Right cardiac atrium (tissue), 5 donors: ENCODE results near the gene PBX3. TPM values are rescaled to one million over a fixed set of nuclear protein-coding genes. Genes with fewer than 3 reads are reported as not detected.

Source experiments
- ATAC-seq, 2 donors: fragments of 200-7000 bp; cut with Tn5 transposase; one replicate each; pipeline versions ENCODE4 v1.8.0 to v1.9.1; 2020; ENCODE audit warnings: moderate library complexity in 2 of 2, mild to moderate bottlenecking in 1 of 2
- DNase-seq, 3 donors: peaks; one replicate each; pipeline ENCODE4 v3.0.0-alpha.2; 2020
- H3K27ac ChIP-seq: one replicate; pipeline ENCODE4 v1.5.1; 2013; ENCODE audit warnings: mild to moderate bottlenecking, low read length, control low read depth, moderate library complexity
- H3K27me3 ChIP-seq: one replicate; pipeline ENCODE4 v1.6.1; 2013; ENCODE audit not compliant: control insufficient read depth, insufficient read depth
- H3K4me1 ChIP-seq: one replicate; pipeline ENCODE4 v1.6.1; 2013; ENCODE audit warnings: low read length; ENCODE audit not compliant: control insufficient read depth, insufficient read depth
- H3K4me3 ChIP-seq: one replicate; pipeline ENCODE4 v1.5.1; 2013; ENCODE audit warnings: low read length, control low read depth
- H3K9me3 ChIP-seq: one replicate; pipeline ENCODE4 v1.6.1; 2013; ENCODE audit warnings: low read length; ENCODE audit not compliant: control insufficient read depth
- WGBS: extraction: QIAGEN DNeasy Blood & Tissue Kit; methylation state at CpG from one replicate; pipeline ENCODE4 v1.1.7; 2013; 5-methylcytosine and 5-hydroxymethylcytosine counted together
- intact Hi-C, 4 donors: fragments of 100-400 bp; cut with DNase I; formaldehyde crosslinking; loops; one replicate each; pipeline versions ENCODE4 v1.11.0 to v1.14.0; 2022 to 2023
- polyA plus RNA-seq: library from polyadenylated mRNA; stranded (reverse); fragments of 200-250 nt; gene quantifications from one replicate; pipeline ENCODE4 v1.2.3, GENCODE V29; 2013
- total RNA-seq, 4 donors: library from RNA; stranded (reverse); fragmentation: NEBNext Ultra II Directional; extraction: Animal tissue kit (Norgen Biotek cat#: 25700); gene quantifications; one replicate each; pipeline ENCODE4 v1.2.1, GENCODE V29; 2021
- donor health status: healthy with polysubstance abuse.
- donor health status: DM: no; HTN: yes; CAD: no.
- donor health status: DM: no; HTN: no; CAD: no.
- donor health status: DM: no; HTN: yes; CAD: no; lungs with severe emphysema.
- donor health status: DM: yes; HTN: yes; CAD: no.

PBX3 gene
- total and polyA plus RNA-seq, 5 donors, result 47.6 to 107 (median 88.4) TPM

GRCh38 chr9:125803526-125803925 lies 56.4 kb downstream of the PBX3 start:
- Histone ChIP-seq H3K4me3 (no peak overlapping the region), H3K27me3 (no peaks in the 10 kb centered on the region), H3K27ac (no peak overlapping the region), H3K9me3 (no peaks in the 10 kb centered on the region), H3K4me1 (peaks cover 2% of the 10 kb centered on the region)
- WGBS, result 92% methylated on average over 2 of the region's 2 CpGs
- DNase-seq, result no peak
- no peak for ATAC-seq
- intact Hi-C loops, result no loop called here

DNA sequence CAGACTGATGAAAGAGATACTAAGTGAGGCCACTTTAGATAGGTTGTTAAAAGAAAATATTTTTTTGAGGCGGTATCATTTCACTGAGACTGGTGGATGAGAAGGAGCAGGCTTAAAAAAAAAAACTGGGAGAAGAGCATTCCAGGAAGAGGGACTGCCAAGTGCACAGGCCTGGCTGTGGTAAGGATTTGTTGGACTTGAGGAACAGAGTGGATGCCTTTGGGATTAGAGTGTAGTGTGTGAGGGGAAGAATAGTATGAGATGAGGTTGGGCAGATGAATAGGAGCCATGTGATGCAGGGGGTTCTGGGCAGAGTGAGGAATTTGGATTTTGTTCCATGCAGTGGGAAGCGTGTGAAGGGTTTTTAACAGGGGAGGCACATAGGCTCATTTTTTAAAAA lies 57.9 kb downstream of the PBX3 start:
- peak; percentile 70 to 92 for ATAC-seq
- 71% methylated on average over 2 of the region's 2 CpGs for WGBS
- peak in 2 of 3 donors; percentile 23 to 53 for DNase-seq
- Histone ChIP-seq H3K27me3 (no peaks in the 10 kb centered on the region), H3K9me3 (no peaks in the 10 kb centered on the region), H3K4me3 (no peak overlapping the region), H3K27ac (no peak overlapping the region), H3K4me1 (peaks cover 2% of the 10 kb centered on the region)
- intact Hi-C loops, result no loop called here

DNA sequence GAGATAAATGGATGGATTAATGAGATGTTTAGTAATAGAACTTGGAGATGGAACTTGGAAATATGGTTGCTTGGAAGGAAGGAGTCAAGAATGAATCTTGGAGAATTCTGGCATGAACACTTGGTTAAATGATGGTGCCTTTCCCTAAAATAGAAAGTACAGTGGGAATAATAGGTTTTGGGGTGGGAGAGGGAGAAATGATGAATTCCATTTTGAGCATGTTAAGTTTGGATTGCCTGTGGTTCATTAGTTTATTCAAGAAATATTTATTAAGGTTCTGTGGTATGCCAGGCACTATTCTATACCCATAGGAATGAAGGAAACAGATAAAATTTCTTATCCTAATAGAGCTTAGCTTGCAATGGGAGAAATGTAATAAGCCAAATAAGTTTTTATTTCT lies 58.4 kb downstream of the PBX3 start:
- ATAC-seq, result no peak
- no peak for DNase-seq
- Histone ChIP-seq H3K27me3 (no peaks in the 10 kb centered on the region), H3K27ac (no peak overlapping the region), H3K9me3 (no peaks in the 10 kb centered on the region), H3K4me3 (no peak overlapping the region), H3K4me1 (peaks cover 2% of the 10 kb centered on the region)
- intact Hi-C loops, result no loop called here

DNA sequence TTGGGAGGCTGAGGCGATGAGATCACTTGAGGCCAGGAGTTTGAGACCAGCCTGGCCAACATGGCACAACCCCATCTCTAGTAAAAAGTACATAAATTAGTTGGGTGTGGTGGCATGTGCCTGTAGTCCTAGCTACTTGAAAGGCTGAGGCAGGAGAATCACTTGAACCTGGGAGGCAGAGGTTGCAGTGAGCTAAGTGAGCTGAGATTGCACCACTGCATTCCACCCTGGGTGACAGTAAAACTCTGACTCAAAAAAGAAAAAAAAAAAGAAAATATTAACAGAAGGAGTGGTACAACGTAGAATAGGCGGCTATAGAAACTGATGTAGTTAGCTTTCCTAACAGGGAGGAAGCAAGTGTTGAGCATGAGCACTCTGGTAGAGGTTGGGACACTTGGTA lies 59.9 kb downstream of the PBX3 start:
- Histone ChIP-seq H3K4me1 (peaks cover 2% of the 10 kb centered on the region), H3K27ac (no peak overlapping the region), H3K4me3 (no peak overlapping the region), H3K27me3 (no peaks in the 10 kb centered on the region), H3K9me3 (no peaks in the 10 kb centered on the region)
- WGBS, result 96% methylated on average over 3 of the region's 3 CpGs
- intact Hi-C loops, result no loop called here
- ATAC-seq (no peak), DNase-seq (no peak)

- Histone ChIP-seq H3K4me3 (no peak overlapping the region), H3K27ac (no peak overlapping the region), H3K4me1 (peaks cover 2% of the 10 kb centered on the region), H3K9me3 (no peaks in the 10 kb centered on the region), H3K27me3 (no peaks in the 10 kb centered on the region)
- intact Hi-C loops, result no loop called here
- DNase-seq, result no peak
- no peak for ATAC-seq
These were observed 63.0 kb downstream of the PBX3 start for GRCh38 chr9:125810161-125810560.

DNA sequence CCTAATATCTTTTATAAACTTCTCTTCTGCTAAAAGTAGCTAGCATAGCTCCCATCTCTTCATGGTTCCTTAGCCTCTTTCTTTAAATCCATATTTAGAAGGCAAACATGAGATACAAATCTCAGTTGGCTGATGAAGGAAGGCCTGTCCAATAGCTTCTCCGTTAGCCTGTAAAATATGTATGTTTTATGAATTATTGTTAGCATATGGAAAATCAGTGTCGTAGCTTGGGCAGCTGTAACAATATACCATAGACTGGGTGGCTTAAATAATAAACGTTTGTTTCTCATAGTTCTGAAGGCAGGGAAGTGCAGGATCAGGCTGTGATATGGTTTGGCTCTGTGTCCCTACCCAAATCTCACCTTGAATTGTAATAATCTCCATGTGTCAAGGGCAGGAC lies 63.8 kb downstream of the PBX3 start:
- Histone ChIP-seq H3K27me3 (no peaks in the 10 kb centered on the region), H3K4me3 (no peak overlapping the region), H3K9me3 (no peaks in the 10 kb centered on the region), H3K4me1 (no peaks in the 10 kb centered on the region), H3K27ac (no peak overlapping the region)
- WGBS, result 83% methylated on average over 3 of the region's 3 CpGs
- DNase-seq (no peak), ATAC-seq (no peak)
- intact Hi-C loops, result no loop called here

GRCh38 chr9:125812403-125812802 lies 65.2 kb downstream of the PBX3 start:
- no peaks in the 10 kb centered on the region for H3K9me3 ChIP-seq
- H3K27me3 ChIP-seq, result no peaks in the 10 kb centered on the region
- no peak for DNase-seq
- intact Hi-C loops, result no loop called here
- WGBS, result 96% methylated on average over 6 of the region's 6 CpGs
- no peak overlapping the region for H3K27ac ChIP-seq
- H3K4me1 ChIP-seq, result no peaks in the 10 kb centered on the region
- H3K4me3 ChIP-seq, result no peak overlapping the region
- no peak for ATAC-seq

DNA sequence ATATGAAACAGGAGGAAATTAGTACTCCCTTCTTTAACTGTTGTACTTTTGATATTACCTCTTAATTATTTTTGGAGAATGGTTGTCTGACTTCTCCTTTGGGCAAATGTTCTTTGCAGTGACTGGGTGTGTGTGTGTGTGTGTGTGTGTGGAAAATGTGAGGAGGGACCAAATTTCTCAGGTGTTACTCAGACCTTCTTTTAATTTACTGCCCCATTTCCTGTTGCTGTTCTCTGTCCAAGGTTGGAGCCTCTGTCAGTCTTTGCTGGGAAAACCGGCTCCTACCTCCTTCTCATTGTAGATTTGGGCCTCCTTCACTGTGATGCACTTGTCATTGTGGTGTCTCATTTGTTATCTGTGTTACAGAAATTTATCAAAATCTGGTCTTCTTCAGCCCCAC lies 68.4 kb downstream of the PBX3 start:
- no peak overlapping the region for H3K4me3 ChIP-seq
- H3K27me3 ChIP-seq, result no peaks in the 10 kb centered on the region
- 88% methylated on average over 1 of the region's 1 CpG for WGBS
- H3K27ac ChIP-seq, result no peak overlapping the region
- intact Hi-C loops, result no loop called here
- DNase-seq (no peak), ATAC-seq (no peak)
- no peaks in the 10 kb centered on the region for H3K4me1 ChIP-seq
- no peaks in the 10 kb centered on the region for H3K9me3 ChIP-seq

DNA sequence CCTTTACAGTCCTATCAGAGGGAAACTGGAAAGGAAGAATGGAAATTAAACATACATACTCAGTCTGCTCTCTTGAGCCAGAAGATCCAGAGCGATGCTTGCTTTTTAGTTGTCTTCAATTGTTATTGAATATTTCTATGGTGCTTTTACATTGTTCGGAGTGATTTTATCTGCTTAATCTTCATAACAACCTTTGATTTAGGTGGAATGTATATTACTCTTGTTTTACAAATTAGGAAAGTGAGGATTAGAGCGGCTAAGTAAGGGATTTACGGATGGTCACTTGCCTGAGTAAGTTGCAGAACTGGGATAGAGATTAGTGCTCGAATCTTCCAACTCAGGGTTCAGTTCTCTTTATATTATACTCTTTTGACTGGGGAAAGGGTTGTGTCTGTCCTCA lies 69.1 kb downstream of the PBX3 start:
- intact Hi-C loops, result no loop called here
- Histone ChIP-seq H3K27me3 (no peaks in the 10 kb centered on the region), H3K9me3 (no peaks in the 10 kb centered on the region), H3K4me1 (no peaks in the 10 kb centered on the region), H3K27ac (no peak overlapping the region), H3K4me3 (no peak overlapping the region)
- WGBS, result 96% methylated on average over 5 of the region's 5 CpGs
- no peak for ATAC-seq
- no peak for DNase-seq

DNA sequence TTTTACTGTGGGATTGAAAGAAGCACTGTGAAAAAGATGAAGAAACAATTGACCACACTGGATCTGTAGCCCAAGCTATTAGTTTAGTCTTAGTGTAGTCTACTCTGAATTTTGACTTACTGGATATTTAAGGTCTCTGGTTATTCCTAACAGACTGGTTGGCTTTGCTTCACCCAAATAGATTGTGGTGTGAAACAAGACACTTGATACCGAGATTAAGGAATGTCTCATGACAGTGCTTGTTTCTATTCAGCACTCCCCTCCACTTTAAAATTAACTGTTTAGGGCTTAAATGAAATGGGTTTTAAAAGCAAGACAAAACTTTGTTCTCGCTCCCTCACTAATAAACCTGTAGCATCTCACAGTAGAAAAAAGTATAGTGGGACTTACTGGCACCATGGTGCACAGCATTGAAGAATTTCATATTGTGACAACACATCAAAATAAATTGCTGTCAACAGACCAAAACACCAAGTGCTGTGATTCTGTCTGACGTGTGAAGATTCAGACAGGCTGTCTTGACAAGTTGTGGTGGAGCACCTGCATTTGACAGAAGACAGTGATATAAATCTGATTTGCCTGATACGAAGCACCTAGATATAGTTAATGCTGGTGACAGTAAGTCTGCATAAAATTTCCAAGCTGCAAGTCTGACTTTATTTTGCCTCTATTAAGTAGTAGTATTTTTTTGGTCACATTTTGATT lies 73.1 kb downstream of the PBX3 start:
- intact Hi-C loops, result loop anchor here in 3 of 4 donors (5.0 to 10.0 kb wide), 3 partner anchors 63 to 73 kb away; partner anchors contain the start of gene PBX3 (in 1 of the 3)
- Histone ChIP-seq H3K9me3 (no peaks in the 10 kb centered on the region), H3K4me3 (peak overlapping the region; percentile 7), H3K27me3 (no peaks in the 10 kb centered on the region), H3K4me1 (no peaks in the 10 kb centered on the region), H3K27ac (peak overlapping the region; percentile 15)
- ATAC-seq, result peak; percentile 73 to 85
- WGBS, result 51% methylated on average over 4 of the region's 4 CpGs
- no peak for DNase-seq

DNA sequence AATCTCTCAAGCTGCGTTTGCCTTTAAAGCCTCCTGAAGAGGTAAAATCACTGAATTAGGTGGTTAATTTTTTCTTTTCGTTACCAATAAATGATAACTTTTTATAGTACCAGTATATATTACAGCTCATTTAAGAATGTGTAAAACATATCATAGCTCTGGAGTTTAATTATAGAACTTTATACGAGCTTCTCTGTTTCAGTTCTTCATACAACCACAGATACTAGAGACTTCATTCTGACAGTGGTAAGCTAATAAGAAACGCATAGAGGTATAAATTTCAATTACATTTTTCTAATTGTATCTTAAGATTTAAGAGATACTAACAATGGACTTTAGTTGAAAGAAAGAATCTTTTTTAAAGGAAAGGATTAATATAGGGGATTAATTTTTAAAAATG lies 73.9 kb downstream of the PBX3 start:
- Histone ChIP-seq H3K4me1 (no peaks in the 10 kb centered on the region), H3K27me3 (no peaks in the 10 kb centered on the region), H3K4me3 (no peak overlapping the region), H3K27ac (no peak overlapping the region), H3K9me3 (no peaks in the 10 kb centered on the region)
- WGBS, result 50% methylated on average over 4 of the region's 4 CpGs
- ATAC-seq, result no peak
- DNase-seq, result no peak
- intact Hi-C loops, result loop anchor here in 3 of 4 donors (5.0 to 10.0 kb wide), 3 partner anchors 64 to 74 kb away; partner anchors contain the start of gene PBX3 (in 1 of the 3)

GRCh38 chr9:125822160-125822559 lies 75.0 kb downstream of the PBX3 start:
- no peak for DNase-seq
- no peaks in the 10 kb centered on the region for H3K9me3 ChIP-seq
- peak overlapping the region; percentile 15 for H3K4me3 ChIP-seq
- ATAC-seq, result no peak
- 40% methylated on average over 2 of the region's 2 CpGs for WGBS
- no peaks in the 10 kb centered on the region for H3K27me3 ChIP-seq
- H3K4me1 ChIP-seq, result no peaks in the 10 kb centered on the region
- intact Hi-C loops, result loop anchor here in 3 of 4 donors (5.0 to 10.0 kb wide), 3 partner anchors 65 to 75 kb away; partner anchors contain the start of gene PBX3 (in 1 of the 3)
- H3K27ac ChIP-seq, result no peak overlapping the region
